CD4-positive, alpha-beta T cell (primary cell): ENCODE results near the gene INPP4A. TPM values are rescaled to one million over a fixed set of nuclear protein-coding genes. Genes with fewer than 3 reads are reported as not detected.

Source experiments
- ATAC-seq: fragments of 200-7000 bp; cut with Tn5 transposase; one replicate; pipeline ENCODE4 v1.10.0; 2022; ENCODE audit warnings: mild to moderate bottlenecking; ENCODE audit not compliant: poor library complexity
- CTCF ChIA-PET: fragments of 350-600 bp; sonication (Branson Sonifier 250); formaldehyde crosslinking; loops from one replicate; lab custom pipeline; 2021; ENCODE audit warnings: antibody characterized with exemption, inconsistent platforms; lab: Charles Lee
- POLR2A ChIA-PET: fragments of 350-600 bp; sonication (Branson Sonifier 250); formaldehyde crosslinking; loops from one replicate; lab custom pipeline; 2021; ENCODE audit warnings: antibody characterized with exemption, inconsistent platforms; lab: Charles Lee
- DNase-seq, 14 experiments: peaks; one replicate each; pipeline ENCODE4 v3.0.0-alpha.2; 2013 to 2020; ENCODE audit warnings: mixed read lengths in 2 of 14
- H3K27ac ChIP-seq, 2 donors: one replicate each; pipeline versions ENCODE4 v1.5.1 to v1.7.0; 2013; ENCODE audit warnings: low read length in 2 of 2, low read depth in 1 of 2, mild to moderate bottlenecking in 1 of 2
- H3K27me3 ChIP-seq, 2 experiments: 1 replicate in 1 of 2; 2 replicates in 1 of 2; pipeline versions ENCODE4 v1.6.1 to v1.7.0; 2013; ENCODE audit warnings: low read length in 2 of 2, control low read depth in 1 of 2, mild to moderate bottlenecking in 1 of 2, moderate library complexity in 1 of 2; ENCODE audit not compliant: insufficient read depth in 2 of 2, control insufficient read depth in 1 of 2
- H3K36me3 ChIP-seq: one replicate; pipeline ENCODE4 v1.6.1; 2013; ENCODE audit warnings: low read length, control low read depth; ENCODE audit not compliant: insufficient read depth
- H3K4me1 ChIP-seq: one replicate; pipeline ENCODE4 v1.6.1; 2013; ENCODE audit warnings: low read length, control low read depth; ENCODE audit not compliant: insufficient read depth
- H3K4me3 ChIP-seq: one replicate; pipeline ENCODE4 v1.5.1; 2013; ENCODE audit warnings: mild to moderate bottlenecking, low read length, moderate library complexity
- H3K9me3 ChIP-seq, 2 experiments: 1 replicate in 1 of 2; 2 replicates in 1 of 2; pipeline versions ENCODE4 v1.6.1 to v1.7.0; 2013; ENCODE audit warnings: low read length in 2 of 2, mild to moderate bottlenecking in 2 of 2, control low read depth in 1 of 2, moderate library complexity in 1 of 2; ENCODE audit not compliant: control insufficient read depth in 1 of 2, insufficient read depth in 1 of 2
- H3K27ac Mint-ChIP-seq: one replicate; pipeline ENCODE4 v1.8.0; 2020; ENCODE audit warnings: mixed read lengths
- H3K27me3 Mint-ChIP-seq: one replicate; pipeline ENCODE4 v1.8.0; 2021; ENCODE audit warnings: mixed read lengths
- H3K36me3 Mint-ChIP-seq: one replicate; pipeline ENCODE4 v1.8.0; 2021; ENCODE audit warnings: low read depth, mixed read lengths
- H3K4me1 Mint-ChIP-seq: one replicate; pipeline ENCODE4 v1.8.0; 2021; ENCODE audit warnings: low read depth, mixed read lengths
- H3K4me3 Mint-ChIP-seq: one replicate; pipeline ENCODE4 v1.8.0; 2020; ENCODE audit warnings: mild to moderate bottlenecking, mixed read lengths
- H3K9me3 Mint-ChIP-seq: one replicate; pipeline ENCODE4 v1.8.0; 2020; ENCODE audit warnings: mixed read lengths
- intact Hi-C, 2 experiments: fragments of 100-400 bp; cut with DNase I in 1 of 2; cut with micrococcal nuclease in 1 of 2; formaldehyde crosslinking; loops; one replicate each; pipeline versions ENCODE4 v1.15.1 to v1.9.0; 2023 to 2025; cut with DNase I, micrococcal nuclease
- total RNA-seq, 174 experiments: library from RNA in 2 of 174; stranded (reverse) in 2 of 174; gene quantifications; one replicate each; pipeline ENCODE4 v1.2.3 and lab custom pipeline; 2021 to 2026
- TF ChIP-seq, protein P1 (sequence below): fragments of 200-600 bp; IDR thresholded peaks from one replicate; pipeline ENCODE4 v1.8.0; 2022; ENCODE audit warnings: antibody characterized with exemption, mild to moderate bottlenecking

Gene INPP4A
- total RNA-seq, 2 experiments from 2014 or later = 86.4 to 89.2 TPM

DNA sequence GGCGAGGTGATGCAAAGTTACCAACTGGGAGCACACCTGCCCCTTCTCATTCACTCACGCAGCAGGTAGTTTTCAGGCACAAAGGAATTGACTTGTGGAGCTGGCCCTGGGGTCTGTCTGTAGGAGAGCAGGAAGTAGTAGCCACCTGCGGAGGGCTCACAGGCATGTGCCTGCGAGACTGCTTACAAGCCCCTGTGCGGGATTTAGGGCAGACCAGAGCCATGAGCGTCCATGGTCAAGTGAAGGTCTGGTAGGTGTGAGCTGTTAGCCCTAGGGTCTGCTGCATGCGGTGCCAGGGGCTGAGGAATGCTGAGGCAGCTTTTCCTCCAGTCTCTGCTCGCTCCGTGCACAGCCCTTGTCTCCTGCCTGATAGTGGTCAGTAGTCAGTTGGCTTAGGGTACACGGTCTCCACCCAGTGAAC, 18.9 kb downstream of the INPP4A start:
- DNase-seq = peak in 1 of 14 experiments; percentile 32

DNA sequence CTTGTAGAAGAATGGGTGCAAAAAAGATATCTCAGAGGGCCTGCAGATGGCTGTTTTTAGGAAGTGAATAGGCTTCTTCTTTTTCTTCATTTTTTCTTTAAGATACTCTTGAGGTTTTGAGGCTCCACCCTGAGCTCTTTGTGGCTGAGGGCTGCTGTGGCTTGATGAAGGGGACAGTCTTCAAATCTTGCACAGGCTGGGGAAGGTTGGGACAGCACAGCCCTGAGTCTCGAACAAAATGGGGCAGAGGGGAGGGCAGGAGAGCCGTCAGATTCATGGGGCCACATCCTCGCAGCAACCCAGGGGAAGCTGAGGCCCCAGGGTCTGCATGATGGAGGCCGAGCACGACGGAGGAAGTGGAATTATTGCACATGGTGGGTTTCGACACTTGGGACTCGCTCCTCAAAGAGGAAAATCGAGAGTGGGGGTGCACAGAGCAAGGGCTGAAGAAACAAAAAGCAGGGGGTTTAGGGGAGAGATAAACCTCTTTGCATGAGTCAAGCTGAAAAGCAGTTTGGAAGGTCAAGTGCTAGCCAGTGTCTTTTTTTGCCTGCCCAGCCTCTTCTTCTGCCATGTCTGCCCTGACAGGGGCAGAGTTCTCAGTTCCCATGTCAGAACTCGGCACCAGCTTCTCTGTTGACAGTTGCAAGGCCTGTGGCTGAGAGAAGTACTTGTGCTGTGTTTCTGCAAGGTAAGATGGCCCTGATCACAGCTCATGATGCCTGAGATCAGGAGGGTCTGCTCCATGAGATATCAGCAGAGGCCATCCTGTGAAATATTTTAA, 19.5 kb downstream of the INPP4A start:
- Histone ChIP-seq H3K36me3 (peaks cover 1% of the 10 kb centered on the region), H3K27me3 (no peaks in the 10 kb centered on the region), H3K4me1 (peaks cover 96% of the 10 kb centered on the region), H3K4me3 (peak overlapping the region; percentile 40), H3K27ac (peak overlapping the region; percentile 79 to 87), H3K9me3 (no peaks in the 10 kb centered on the region)
- ATAC-seq (peak; percentile 28), DNase-seq (peak in 9 of 14 experiments; percentile 29 to 75 (median 48))
- ChIA-PET POLR2A (interaction anchor here (0.6 to 8.8 kb wide), 19 partner anchors 8 to 751 kb away, joined by 3 to 213 read pairs (median 4); partner anchors contain the start of genes INPP4A, MGAT4A and ZAP70), CTCF (interaction anchor here (0.9 to 5.8 kb wide), 7 partner anchors 14 to 52 kb away, joined by 3 to 27 read pairs (median 4); no protein-coding TSS in a partner anchor)
- Mint-ChIP-seq H3K9me3 (no peaks in the 10 kb centered on the region), H3K36me3 (peaks cover 9% of the 10 kb centered on the region), H3K27me3 (no peaks in the 10 kb centered on the region), H3K27ac (peak overlapping the region; percentile 95), H3K4me3 (peak overlapping the region; percentile 89), H3K4me1 (peaks cover 94% of the 10 kb centered on the region)
- TF ChIP-seq, protein P1, sequence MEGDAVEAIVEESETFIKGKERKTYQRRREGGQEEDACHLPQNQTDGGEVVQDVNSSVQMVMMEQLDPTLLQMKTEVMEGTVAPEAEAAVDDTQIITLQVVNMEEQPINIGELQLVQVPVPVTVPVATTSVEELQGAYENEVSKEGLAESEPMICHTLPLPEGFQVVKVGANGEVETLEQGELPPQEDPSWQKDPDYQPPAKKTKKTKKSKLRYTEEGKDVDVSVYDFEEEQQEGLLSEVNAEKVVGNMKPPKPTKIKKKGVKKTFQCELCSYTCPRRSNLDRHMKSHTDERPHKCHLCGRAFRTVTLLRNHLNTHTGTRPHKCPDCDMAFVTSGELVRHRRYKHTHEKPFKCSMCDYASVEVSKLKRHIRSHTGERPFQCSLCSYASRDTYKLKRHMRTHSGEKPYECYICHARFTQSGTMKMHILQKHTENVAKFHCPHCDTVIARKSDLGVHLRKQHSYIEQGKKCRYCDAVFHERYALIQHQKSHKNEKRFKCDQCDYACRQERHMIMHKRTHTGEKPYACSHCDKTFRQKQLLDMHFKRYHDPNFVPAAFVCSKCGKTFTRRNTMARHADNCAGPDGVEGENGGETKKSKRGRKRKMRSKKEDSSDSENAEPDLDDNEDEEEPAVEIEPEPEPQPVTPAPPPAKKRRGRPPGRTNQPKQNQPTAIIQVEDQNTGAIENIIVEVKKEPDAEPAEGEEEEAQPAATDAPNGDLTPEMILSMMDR = no peak
- intact Hi-C loops = loop anchor here (1.0 to 10.0 kb wide), 6 partner anchors 13 to 469 kb away; partner anchors contain the start of genes MGAT4A (in 1 of the 2) and TMEM131 (in 1 of the 2)

More for the DNA sequence above, 18.9 kb downstream of the INPP4A start:
- no peaks in the 10 kb centered on the region for H3K27me3 Mint-ChIP-seq
- Histone ChIP-seq H3K4me1 (peaks cover 96% of the 10 kb centered on the region), H3K36me3 (peaks cover 6% of the 10 kb centered on the region), H3K27ac (peak overlapping the region; percentile 79 to 87), H3K9me3 (no peaks in the 10 kb centered on the region), H3K27me3 (no peaks in the 10 kb centered on the region), H3K4me3 (peak overlapping the region; percentile 40)
- peaks cover 94% of the 10 kb centered on the region for H3K4me1 Mint-ChIP-seq
- no peak for ATAC-seq
- peak overlapping the region; percentile 89 for H3K4me3 Mint-ChIP-seq
- peaks cover 8% of the 10 kb centered on the region for H3K36me3 Mint-ChIP-seq
- H3K9me3 Mint-ChIP-seq = no peaks in the 10 kb centered on the region
- intact Hi-C loops = loop anchor here in 1 of 2 experiments (10.0 kb wide), 2 partner anchors 271 to 469 kb away; partner anchors contain the start of genes MGAT4A and TMEM131
- POLR2A ChIA-PET = interaction anchor here (0.6 to 8.8 kb wide), 14 partner anchors 9 to 308 kb away, joined by 3 to 213 read pairs (median 6); partner anchors contain the start of gene INPP4A
- H3K27ac Mint-ChIP-seq = peak overlapping the region; percentile 95
- TF ChIP-seq, protein P1 = no peak
- CTCF ChIA-PET = interaction anchor here (1.3 to 5.8 kb wide), 5 partner anchors 14 to 24 kb away, joined by 3 to 27 read pairs (median 4); no protein-coding TSS in a partner anchor

DNA sequence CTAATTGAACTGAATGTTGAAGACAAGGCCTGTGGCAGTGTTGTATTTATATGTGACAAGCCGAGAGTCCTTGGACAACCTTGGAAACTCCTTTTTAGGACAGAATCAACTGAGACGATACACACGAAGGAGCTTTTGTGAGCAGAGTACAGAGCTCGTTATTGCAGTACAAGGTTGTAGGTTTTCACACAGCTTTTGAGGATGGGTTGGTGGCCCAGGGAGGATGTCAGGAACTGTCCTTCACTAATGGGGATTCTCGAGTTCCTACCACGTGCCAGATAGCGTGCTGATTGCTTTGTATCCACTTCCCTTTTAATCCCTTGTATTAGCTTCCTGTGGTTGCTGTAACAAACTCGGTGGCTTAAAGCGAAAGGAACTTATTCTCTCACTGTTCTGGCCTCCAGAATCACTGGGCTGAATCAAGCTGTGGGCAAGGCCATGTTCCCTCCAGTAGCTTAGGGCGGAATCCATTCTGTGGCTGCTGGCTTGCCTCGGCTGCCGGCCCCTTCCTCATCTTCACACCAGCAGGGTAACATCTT, 20.2 kb downstream of the INPP4A start:
- H3K36me3 Mint-ChIP-seq = peaks cover 7% of the 10 kb centered on the region

More for the DNA sequence above, 20.2 kb downstream of the INPP4A start:
- ChIA-PET POLR2A (interaction anchor here (0.7 to 8.8 kb wide), 18 partner anchors 11 to 751 kb away, joined by 3 to 213 read pairs (median 4); partner anchors contain the start of genes INPP4A, MGAT4A and ZAP70), CTCF (interaction anchor here (0.9 to 5.8 kb wide), 4 partner anchors 15 to 53 kb away, joined by 3 to 27 read pairs (median 6); no protein-coding TSS in a partner anchor)
- H3K36me3 ChIP-seq = no peaks in the 10 kb centered on the region
- intact Hi-C loops = loop anchor here (1.0 to 10.0 kb wide), 6 partner anchors 14 to 470 kb away; partner anchors contain the start of genes MGAT4A (in 1 of the 2) and TMEM131 (in 1 of the 2)
- TF ChIP-seq, protein P1 = no peak
- H3K4me1 Mint-ChIP-seq = peaks cover 92% of the 10 kb centered on the region
- H3K27me3 Mint-ChIP-seq = no peaks in the 10 kb centered on the region
- peak overlapping the region; percentile 89 for H3K4me3 Mint-ChIP-seq
- peak overlapping the region; percentile 40 for H3K4me3 ChIP-seq
- peak overlapping the region; percentile 79 to 87 for H3K27ac ChIP-seq
- peak in 4 of 14 experiments; percentile 45 to 86 (median 82) for DNase-seq
- no peaks in the 10 kb centered on the region for H3K9me3 Mint-ChIP-seq
- peak overlapping the region; percentile 95 for H3K27ac Mint-ChIP-seq
- H3K27me3 ChIP-seq = no peaks in the 10 kb centered on the region
- H3K9me3 ChIP-seq = no peaks in the 10 kb centered on the region
- peaks cover 95% of the 10 kb centered on the region for H3K4me1 ChIP-seq
- ATAC-seq = peak; percentile 15
